Urothelium cell line (cell line): ENCODE data around the gene FERMT2.

Source experiments
- DNase-seq: peaks from one replicate; pipeline ENCODE4 v3.0.0; 2011; ENCODE audit warnings: low spot score, mixed read lengths
- FAIRE-seq: peaks from 2 replicates; lab custom pipeline; 2011; peaks lifted over from hg19 to GRCh38; lab: Jason Lieb, UNC

FERMT2 gene

GRCh38 chr14:52906141-52906601 lies 44.7 kb downstream of the FERMT2 start:
- FAIRE-seq (no peak), DNase-seq (peak; percentile 74)

GRCh38 chr14:52902971-52903619 lies 47.8 kb downstream of the FERMT2 start:
- FAIRE-seq (peak; percentile 68), DNase-seq (no peak)

- FAIRE-seq = no peak
- no peak for DNase-seq
Observed at GRCh38 chr14:52901357-52901980, 49.4 kb downstream of the FERMT2 start.

- DNase-seq = no peak
- no peak for FAIRE-seq
Observed at GRCh38 chr14:52900731-52901130, 50.1 kb downstream of the FERMT2 start.

GRCh38 chr14:52898496-52898895 lies 52.4 kb downstream of the FERMT2 start:
- DNase-seq = no peak
- no peak for FAIRE-seq

GRCh38 chr14:52895000-52895399 lies 55.9 kb downstream of the FERMT2 start:
- FAIRE-seq (peak; percentile 67), DNase-seq (no peak)

- FAIRE-seq (no peak), DNase-seq (no peak)
Observed at GRCh38 chr14:52891800-52892199, 59.0 kb downstream of the FERMT2 start.

GRCh38 chr14:52888839-52889838 lies 61.7 kb downstream of the FERMT2 start:
- FAIRE-seq (peak; percentile 96), DNase-seq (no peak)

GRCh38 chr14:52888159-52888558 lies 62.7 kb downstream of the FERMT2 start:
- no peak for DNase-seq
- FAIRE-seq = no peak

- DNase-seq (no peak), FAIRE-seq (no peak)
Observed at GRCh38 chr14:52885230-52885629, 65.6 kb downstream of the FERMT2 start.

- DNase-seq (no peak), FAIRE-seq (peak; percentile 67)
Observed at GRCh38 chr14:52883658-52884057, 67.2 kb downstream of the FERMT2 start.

- DNase-seq (no peak), FAIRE-seq (no peak)
Observed at GRCh38 chr14:52882824-52883223, 68.0 kb downstream of the FERMT2 start.

- DNase-seq = peak; percentile 36
- FAIRE-seq = no peak
Observed at GRCh38 chr14:52879958-52880357, 70.9 kb downstream of the FERMT2 start.

- FAIRE-seq = no peak
- DNase-seq = no peak
Observed at GRCh38 chr14:52878946-52879345, 71.9 kb downstream of the FERMT2 start.

GRCh38 chr14:52878469-52878868 lies 72.4 kb downstream of the FERMT2 start:
- DNase-seq (no peak), FAIRE-seq (no peak)

- DNase-seq (no peak), FAIRE-seq (no peak)
Observed at GRCh38 chr14:52877628-52878027, 73.2 kb downstream of the FERMT2 start.

- DNase-seq = no peak
- FAIRE-seq = no peak
Observed at GRCh38 chr14:52876806-52877205, 74.0 kb downstream of the FERMT2 start.

GRCh38 chr14:52876311-52876710 lies 74.5 kb downstream of the FERMT2 start:
- FAIRE-seq (no peak), DNase-seq (no peak)

- no peak for FAIRE-seq
- DNase-seq = no peak
Observed at GRCh38 chr14:52875707-52876106, 75.1 kb downstream of the FERMT2 start.

GRCh38 chr14:52874389-52874788 lies 76.5 kb downstream of the FERMT2 start:
- no peak for DNase-seq
- FAIRE-seq = no peak

- DNase-seq (no peak), FAIRE-seq (no peak)
Observed at GRCh38 chr14:52873694-52874093, 77.2 kb downstream of the FERMT2 start.
